ENCODE data around the gene IER3.
"Not testable (repeated sequence)": the region's sequence is repeated elsewhere in the genome, so short reads cannot be mapped to it uniquely, and the experiment has no call there.

Gene IER3

GRCh38 chr6:30767944-30768301, 23.6 kb upstream of the IER3 start:
- DNase-seq, result no peak

DNA sequence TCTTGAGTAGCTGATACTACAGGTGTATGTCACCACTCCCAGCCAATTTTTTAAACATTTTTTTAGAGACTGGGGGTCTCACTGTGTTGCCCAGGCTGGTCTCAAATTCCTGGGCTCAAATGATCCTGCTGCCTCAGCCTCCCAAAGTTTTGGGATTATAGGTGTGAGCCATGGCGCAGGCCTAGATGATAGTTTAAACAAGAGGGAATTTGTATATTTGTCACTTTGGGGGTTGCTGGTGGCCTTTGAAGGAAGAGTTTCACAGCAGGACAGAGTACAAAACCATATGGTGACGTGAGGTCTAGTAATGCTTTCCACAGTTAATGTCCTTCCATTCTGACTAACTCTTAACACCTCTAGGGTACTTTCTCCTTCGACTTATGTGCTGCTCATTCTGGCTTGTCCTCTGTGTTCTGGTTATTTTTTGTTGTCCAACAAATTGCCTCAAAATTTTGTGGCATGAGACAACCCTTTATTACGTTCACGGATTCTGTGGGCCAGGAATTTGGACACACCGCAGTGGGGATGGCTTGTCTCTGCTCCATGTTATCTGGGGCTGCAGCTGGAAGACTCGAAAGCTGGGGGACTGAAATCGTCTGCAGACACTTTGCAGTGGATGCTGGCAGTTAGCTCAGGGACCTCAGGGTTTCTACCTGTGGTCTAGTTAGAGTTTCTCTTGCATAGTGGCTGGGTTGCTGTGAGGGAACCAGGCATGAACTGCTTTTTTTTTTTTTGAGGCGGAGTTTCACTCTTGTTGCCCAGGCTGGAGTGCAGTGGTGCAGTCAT, 23.0 kb upstream of the IER3 start:
- DNase-seq, result no peak

DNA sequence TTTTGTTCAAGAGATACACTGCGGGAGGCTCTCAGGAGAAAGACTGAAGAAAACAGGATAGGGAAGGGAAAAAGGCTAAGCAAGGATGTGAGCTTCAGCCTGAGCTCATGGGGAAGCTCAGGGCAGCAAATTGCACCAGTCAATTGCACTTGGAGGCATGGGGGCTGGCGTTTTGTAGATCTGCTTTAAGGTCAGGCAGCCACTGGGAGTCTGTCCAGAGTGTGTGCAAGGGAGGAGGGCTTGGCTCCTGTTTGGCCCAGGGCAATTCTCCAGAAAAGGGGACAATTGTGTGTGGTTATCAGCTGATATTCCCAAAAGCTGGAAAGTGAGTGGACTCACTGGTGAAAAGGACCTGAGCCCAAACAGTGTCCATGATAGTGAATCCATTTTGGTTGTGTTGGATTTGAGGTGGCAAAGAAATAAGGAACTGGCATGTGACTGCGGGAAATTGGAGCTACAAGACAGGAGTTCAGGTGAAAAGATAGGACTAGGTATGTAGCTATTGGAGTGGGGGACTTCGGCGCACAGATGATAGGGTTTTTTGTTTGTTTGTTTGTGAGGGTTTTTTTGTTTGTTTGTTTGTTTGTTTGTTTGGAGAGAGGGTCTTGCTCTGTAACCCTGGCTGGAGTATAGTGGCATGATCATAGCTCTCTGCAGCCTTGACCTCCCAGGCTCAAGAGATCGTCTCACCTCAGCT, 22.3 kb upstream of the IER3 start:
- no peak for DNase-seq

- not testable (repeated sequence) for DNase-seq
Measured at GRCh38 chr6:30765495-30765894, 21.1 kb upstream of the IER3 start.

- not testable (repeated sequence) for DNase-seq
Measured at GRCh38 chr6:30764490-30765043, 20.2 kb upstream of the IER3 start.

DNA sequence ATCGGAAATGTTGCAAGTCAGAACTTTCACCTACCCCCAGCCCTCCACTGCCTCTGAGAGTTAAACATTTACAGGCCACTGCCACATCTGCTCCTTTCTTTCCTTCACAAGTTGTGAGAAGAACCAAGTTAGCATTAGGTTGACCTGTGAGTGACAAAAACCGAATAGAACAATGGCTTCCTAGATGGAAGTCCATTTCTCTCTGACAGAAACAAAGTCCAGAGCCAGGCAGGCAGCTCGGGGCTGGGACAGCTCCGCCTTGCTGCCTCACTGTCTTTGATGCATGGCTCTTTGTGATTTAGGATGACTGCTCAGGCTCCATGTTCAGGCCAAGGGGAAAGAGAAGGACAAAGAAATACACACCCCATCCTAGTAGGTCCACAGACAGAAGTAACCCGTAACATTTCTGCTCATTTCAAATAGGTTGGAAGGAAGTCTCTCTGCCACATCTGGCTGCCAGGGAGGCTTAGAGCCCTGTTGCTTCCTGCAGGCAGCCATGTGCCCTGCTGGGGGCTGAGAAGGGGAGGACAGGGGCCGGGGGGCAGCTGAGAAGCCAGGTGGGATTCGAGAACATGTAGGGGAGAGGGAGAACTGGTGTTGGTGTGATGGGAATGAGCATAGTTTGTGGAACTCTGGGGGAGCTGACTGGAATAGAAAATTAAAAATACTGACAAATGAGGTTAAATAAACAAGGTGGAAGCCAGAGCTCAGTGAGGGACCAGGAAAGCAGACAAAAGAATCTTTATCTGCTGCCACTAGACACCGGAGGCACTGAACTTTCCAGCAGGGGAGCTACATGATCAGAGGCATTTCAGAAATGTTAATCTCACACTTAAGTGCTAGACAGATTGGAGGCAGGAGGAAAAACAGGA, 19.5 kb upstream of the IER3 start:
- DNase-seq, result peak; percentile 36

GRCh38 chr6:30763155-30763617, 18.8 kb upstream of the IER3 start:
- DNase-seq, result no peak

DNA sequence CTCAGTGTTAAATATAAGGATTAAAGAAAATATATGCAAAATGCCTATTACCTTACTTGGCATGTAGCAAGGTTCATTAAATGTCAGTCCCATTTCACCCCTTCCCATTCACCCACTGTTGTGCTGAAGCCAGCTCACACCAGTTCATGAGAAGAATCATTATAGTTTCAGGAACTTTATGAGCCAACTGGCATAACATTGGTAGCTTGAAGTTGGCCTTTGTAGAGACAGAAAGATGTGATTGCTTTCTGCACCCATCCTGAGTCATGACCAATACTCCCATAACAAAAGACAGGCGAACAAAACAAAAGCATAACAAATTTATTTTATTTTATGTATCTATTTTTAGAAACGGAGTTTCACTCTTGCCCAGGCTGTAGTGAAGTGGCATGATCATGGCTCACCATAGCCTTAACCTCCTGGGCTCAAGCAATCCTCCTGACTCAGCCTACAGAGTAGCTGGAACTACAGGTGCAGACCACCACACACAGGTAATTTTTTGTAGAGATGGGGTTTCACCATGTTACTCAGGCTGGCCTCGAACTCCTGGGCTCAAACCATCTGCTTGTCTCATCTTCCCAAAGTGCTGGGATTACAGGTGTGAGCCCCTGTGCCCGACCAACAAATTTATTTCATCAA, 17.6 kb upstream of the IER3 start:
- DNase-seq, result no peak

GRCh38 chr6:30760549-30760948, 16.2 kb upstream of the IER3 start:
- DNase-seq, result no peak

- DNase-seq, result no peak
Measured at GRCh38 chr6:30759575-30760239, 15.4 kb upstream of the IER3 start.

GRCh38 chr6:30757261-30757904, 13.0 kb upstream of the IER3 start:
- no peak for DNase-seq

DNA sequence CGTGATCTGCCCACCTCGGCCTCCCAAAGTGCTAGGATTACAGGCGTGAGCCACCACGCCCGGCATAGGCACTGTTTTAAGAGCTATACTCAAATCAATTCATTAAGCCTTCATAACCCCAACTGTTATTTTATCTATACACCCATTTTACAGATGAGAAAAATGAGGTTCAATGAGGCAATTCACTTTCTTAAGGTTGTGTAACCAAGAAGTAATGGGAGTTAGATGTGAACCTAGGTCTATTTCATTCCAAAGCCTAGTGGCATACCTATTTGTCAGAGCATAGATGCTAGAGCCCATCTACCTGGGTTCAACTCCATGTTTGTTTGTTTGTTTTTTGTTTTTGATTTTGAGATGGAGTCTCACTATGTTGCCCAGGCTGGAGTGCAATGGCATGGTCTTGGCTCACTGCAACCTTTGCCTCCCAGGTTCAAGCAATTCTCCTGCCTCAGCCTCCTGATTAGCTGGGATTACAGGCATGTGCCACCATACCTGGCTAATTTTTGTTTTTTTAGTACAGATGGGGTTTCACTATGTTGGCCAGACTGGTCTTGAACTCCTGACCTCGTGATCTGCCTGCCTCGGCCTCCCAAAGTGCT, 12.2 kb upstream of the IER3 start:
- not testable (repeated sequence) for DNase-seq

GRCh38 chr6:30754631-30755030, 10.3 kb upstream of the IER3 start:
- DNase-seq, result no peak

GRCh38 chr6:30752157-30752927, 8.0 kb upstream of the IER3 start:
- DNase-seq, result peak; percentile 47

GRCh38 chr6:30750379-30750668, 6.0 kb upstream of the IER3 start:
- no peak for DNase-seq

GRCh38 chr6:30749554-30750378, 5.4 kb upstream of the IER3 start:
- no peak for DNase-seq

GRCh38 chr6:30748851-30749540, 4.6 kb upstream of the IER3 start:
- no peak for DNase-seq

- no peak for DNase-seq
Measured at GRCh38 chr6:30747902-30748769, 3.8 kb upstream of the IER3 start.
